A549 treated with AZD2906 at 1 μM for 4 hours (cell line): Measurements from ENCODE around the gene H3-3A. TPM values are rescaled to one million over a fixed set of nuclear protein-coding genes. Genes with fewer than 3 reads are reported as not detected.

Experiments
- total RNA-seq: library from RNA; stranded (reverse); fragments of 200-300 nt; extraction: Qiagen RNA extraction; gene quantifications from 5 replicates; pipeline ENCODE4 v1.2.3, GENCODE V29; 2022

The H3-3A gene
- total RNA-seq: 419 to 461 TPM (median 440 TPM) in 5 replicates

DNA sequence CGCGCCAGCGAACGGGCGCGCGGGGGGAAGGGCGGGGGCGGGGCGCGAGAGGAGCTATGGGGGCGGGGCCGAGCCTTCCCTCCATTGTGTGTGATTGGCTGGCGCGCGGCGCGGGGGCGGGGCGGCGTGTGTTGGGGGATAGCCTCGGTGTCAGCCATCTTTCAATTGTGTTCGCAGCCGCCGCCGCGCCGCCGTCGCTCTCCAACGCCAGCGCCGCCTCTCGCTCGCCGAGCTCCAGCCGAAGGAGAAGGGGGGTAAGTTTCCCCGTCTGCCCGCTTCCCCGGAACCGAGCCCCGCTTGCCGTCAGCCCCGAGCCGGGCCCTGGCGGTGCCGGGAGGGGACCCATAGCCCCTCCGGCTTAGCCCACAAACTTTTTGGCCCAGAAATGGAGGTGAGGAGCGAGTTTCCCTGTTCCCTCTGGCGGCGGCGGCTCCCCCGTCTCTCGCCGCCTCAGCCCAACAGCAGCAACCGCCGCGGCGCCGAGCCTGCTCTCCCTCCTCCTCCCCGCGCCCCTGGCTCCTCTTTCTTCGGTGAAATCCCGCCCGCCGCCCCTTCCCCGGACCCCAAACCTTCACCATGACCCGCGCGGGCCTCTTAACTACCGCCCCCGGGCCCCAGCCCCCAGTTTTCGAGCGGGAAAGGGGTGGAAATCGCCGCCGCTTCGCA is at the start of gene H3-3A:
TSS of gene H3-3A (plus strand) at position 159 of the 666 bp plus-strand sequence. CDS start 1,636 bp downstream, outside the sequence.

Other genes starting within 250 kb of the H3-3A start
- gene TMEM63A, start 180.3 kb upstream of the H3-3A start, total RNA-seq: 4.2 to 6.8 TPM (median 5.8 TPM) in 5 replicates
- gene LEFTY1, start 173.6 kb upstream of the H3-3A start, total RNA-seq: 0.85 to 1.9 TPM (median 1.4 TPM) in 5 replicates
- 43.9 to 55.6 TPM (median 54.4 TPM) in 5 replicates for gene PYCR2, start 138.5 kb upstream of the H3-3A start, total RNA-seq
- 0.07 to 0.43 TPM (median 0.17 TPM) in 4 of 5 replicates, not detected in the other for gene LEFTY2, start 121.5 kb upstream of the H3-3A start, total RNA-seq
- gene SDE2, start 63.4 kb upstream of the H3-3A start, total RNA-seq: 6.0 to 11.6 TPM (median 7.0 TPM) in 5 replicates
- 23.0 to 27.2 TPM (median 25.8 TPM) in 5 replicates for gene ACBD3, start 124.0 kb downstream of the H3-3A start, total RNA-seq
- 0.05 to 0.09 TPM (median 0.07 TPM) in 4 of 5 replicates, not detected in the other for gene MIXL1, start 160.9 kb downstream of the H3-3A start, total RNA-seq
- 6.1 to 7.2 TPM (median 6.6 TPM) in 5 replicates for gene LIN9, start 246.4 kb downstream of the H3-3A start, total RNA-seq